ENCODE measurements around the gene RENBP.

- TF ChIP-seq TAF1 (IDR thresholded peaks at IDR 0.05; ENCODE audit: borderline replicate concordance, low read depth, low read length) (no peak), POLR2A (IDR thresholded peaks at IDR 0.05; ENCODE audit: low read depth, low read length) (no peak)
Measured at GRCh38 chrX:153966841-153967535, 22.5 kb upstream of the RENBP start.

Data from GM12892 (cell line).